ENCODE results near the gene KRAS.

GRCh38 chr12:25256826-25257225 lies 6.1 kb upstream of the KRAS start:
- TF ChIP-seq CTCF (conservative IDR thresholded peaks at IDR 0.05; ENCODE audit: low read depth, low read length): no peak
- TF ChIP-seq EZH2phosphoT487 (IDR thresholded peaks at IDR 0.05; ENCODE audit: borderline replicate concordance, low read length): no peak

Data from PC-3 (cell line).